Breast epithelium (tissue), 4 donors: ENCODE results near the gene PIEZO1. TPM values are rescaled to one million over a fixed set of nuclear protein-coding genes. Genes with fewer than 3 reads are reported as not detected.

Source experiments
- DNase-seq, 2 donors: peaks; one replicate each; pipeline ENCODE4 v3.0.0-alpha.2; 2019; ENCODE audit warnings: low spot score in 2 of 2
- H3K27ac ChIP-seq, 2 donors: fragments of 200-600 bp; sonication (generic) in 1 of 2; one replicate each; pipeline ENCODE4 v1.5.1; 2016 to 2019; ENCODE audit warnings: mild to moderate bottlenecking in 1 of 2
- H3K27me3 ChIP-seq, 2 donors: fragments of 200-600 bp; sonication (generic) in 1 of 2; one replicate each; pipeline versions ENCODE4 v1.5.1 to v1.6.0; 2017 to 2019; ENCODE audit warnings: control low read depth in 1 of 2, mild to moderate bottlenecking in 1 of 2
- H3K36me3 ChIP-seq: fragments of 200-600 bp; one replicate; pipeline ENCODE4 v1.5.1; 2019
- H3K4me1 ChIP-seq, 2 donors: fragments of 200-600 bp; sonication (generic); one replicate each; pipeline ENCODE4 v1.5.1; 2016 to 2019; ENCODE audit warnings: control low read depth in 1 of 2
- H3K4me3 ChIP-seq, 3 donors: fragments of 200-600 bp; sonication (generic); 1 replicate in 2 of 3; 2 replicates in 1 of 3; pipeline ENCODE4 v1.5.1; 2016 to 2019; ENCODE audit warnings: mild to moderate bottlenecking in 3 of 3, moderate library complexity in 2 of 3
- H3K9me3 ChIP-seq, 2 donors: fragments of 200-600 bp; sonication (generic) in 1 of 2; one replicate each; pipeline ENCODE4 v1.5.1; 2016 to 2019; ENCODE audit warnings: control low read depth in 1 of 2
- POLR2A ChIP-seq: fragments of 450-650 bp; IDR thresholded peaks from one replicate; pipeline ENCODE4 v1.6.1; 2016; ENCODE audit warnings: antibody characterized with exemption, mild to moderate bottlenecking, moderate library complexity
- POLR2AphosphoS5 ChIP-seq, 3 donors: sonication (generic); formaldehyde crosslinking; IDR thresholded peaks; one replicate each; pipeline ENCODE4 v1.6.1; 2017; ENCODE audit warnings: antibody characterized with exemption in 3 of 3
- intact Hi-C: fragments of 100-400 bp; cut with DNase I; formaldehyde crosslinking; loops from one replicate; pipeline ENCODE4 v1.15.1; 2023; ENCODE audit warnings: low total_unique reads
- total RNA-seq, 3 donors: library from RNA; depleted of rRNA; stranded (reverse); fragments of >200 nt; gene quantifications; one replicate each; pipeline ENCODE4 v1.1.0, GENCODE V29; 2016
- TF ChIP-seq, protein P1 (sequence below), 3 donors: fragments of 450-650 bp; IDR thresholded peaks; one replicate each; pipeline ENCODE4 v1.5.1; 2016 to 2017; ENCODE audit warnings: antibody characterized with exemption in 3 of 3, mild to moderate bottlenecking in 3 of 3, moderate library complexity in 3 of 3

Gene PIEZO1
- total RNA-seq, 3 donors from 2014 or later = 90.7 to 181 (median 135) TPM

DNA sequence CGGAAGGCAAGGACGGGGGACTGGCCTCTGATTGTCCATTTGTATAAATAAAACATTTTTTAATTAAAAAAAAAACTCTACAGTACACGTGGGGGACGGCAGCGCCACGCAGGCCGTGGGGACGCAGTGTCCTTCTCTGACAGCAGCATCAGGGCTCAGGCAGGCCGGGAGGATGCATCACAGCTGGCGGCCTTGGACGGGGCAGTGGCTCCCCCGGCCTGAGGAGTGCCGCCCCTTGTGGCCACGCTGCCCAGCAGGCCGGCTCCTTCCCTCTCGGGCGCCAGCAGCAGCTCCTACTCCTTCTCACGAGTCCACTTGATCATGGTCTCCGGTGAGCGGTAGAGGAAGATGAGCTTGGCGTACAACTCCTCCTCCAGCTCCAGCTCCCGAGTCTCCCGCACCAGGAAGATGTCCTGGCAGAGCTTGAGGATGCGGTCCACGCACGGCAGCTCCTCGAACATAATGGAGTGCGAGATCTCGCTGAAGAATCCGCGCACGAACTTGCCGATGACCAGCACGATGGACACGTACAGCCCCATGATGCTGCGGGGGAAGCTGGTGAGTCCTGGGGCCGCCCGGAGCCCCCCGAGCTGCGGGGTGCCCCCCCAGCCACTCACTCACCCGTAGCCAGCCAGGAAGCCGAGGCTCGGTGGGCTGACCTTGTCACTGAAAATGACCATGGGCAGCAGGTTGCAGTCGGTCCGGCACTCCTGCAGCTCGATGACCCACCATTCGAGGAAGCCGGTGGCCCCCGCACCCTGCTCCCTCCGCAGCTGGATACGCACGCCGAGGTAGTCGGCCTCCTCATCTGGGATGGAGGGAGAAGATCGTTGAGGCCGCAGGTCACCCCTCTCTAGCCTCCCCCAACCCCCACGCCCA lies 69.5 kb downstream of the PIEZO1 start:
- Histone ChIP-seq H3K27ac (no peak overlapping the region), H3K27me3 (no peaks in the 10 kb centered on the region), H3K36me3 (peaks cover 21% of the 10 kb centered on the region), H3K4me1 (no peaks in the 10 kb centered on the region), H3K4me3 (no peak overlapping the region), H3K9me3 (no peaks in the 10 kb centered on the region)
- DNase-seq = no peak
- no peak for TF ChIP-seq POLR2A
- no peak for TF ChIP-seq POLR2AphosphoS5 (IDR thresholded peaks at IDR 0.05)
- TF ChIP-seq, protein P1, sequence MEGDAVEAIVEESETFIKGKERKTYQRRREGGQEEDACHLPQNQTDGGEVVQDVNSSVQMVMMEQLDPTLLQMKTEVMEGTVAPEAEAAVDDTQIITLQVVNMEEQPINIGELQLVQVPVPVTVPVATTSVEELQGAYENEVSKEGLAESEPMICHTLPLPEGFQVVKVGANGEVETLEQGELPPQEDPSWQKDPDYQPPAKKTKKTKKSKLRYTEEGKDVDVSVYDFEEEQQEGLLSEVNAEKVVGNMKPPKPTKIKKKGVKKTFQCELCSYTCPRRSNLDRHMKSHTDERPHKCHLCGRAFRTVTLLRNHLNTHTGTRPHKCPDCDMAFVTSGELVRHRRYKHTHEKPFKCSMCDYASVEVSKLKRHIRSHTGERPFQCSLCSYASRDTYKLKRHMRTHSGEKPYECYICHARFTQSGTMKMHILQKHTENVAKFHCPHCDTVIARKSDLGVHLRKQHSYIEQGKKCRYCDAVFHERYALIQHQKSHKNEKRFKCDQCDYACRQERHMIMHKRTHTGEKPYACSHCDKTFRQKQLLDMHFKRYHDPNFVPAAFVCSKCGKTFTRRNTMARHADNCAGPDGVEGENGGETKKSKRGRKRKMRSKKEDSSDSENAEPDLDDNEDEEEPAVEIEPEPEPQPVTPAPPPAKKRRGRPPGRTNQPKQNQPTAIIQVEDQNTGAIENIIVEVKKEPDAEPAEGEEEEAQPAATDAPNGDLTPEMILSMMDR (IDR thresholded peaks at IDR 0.05) = no peak
- intact Hi-C loops = no loop called here

DNA sequence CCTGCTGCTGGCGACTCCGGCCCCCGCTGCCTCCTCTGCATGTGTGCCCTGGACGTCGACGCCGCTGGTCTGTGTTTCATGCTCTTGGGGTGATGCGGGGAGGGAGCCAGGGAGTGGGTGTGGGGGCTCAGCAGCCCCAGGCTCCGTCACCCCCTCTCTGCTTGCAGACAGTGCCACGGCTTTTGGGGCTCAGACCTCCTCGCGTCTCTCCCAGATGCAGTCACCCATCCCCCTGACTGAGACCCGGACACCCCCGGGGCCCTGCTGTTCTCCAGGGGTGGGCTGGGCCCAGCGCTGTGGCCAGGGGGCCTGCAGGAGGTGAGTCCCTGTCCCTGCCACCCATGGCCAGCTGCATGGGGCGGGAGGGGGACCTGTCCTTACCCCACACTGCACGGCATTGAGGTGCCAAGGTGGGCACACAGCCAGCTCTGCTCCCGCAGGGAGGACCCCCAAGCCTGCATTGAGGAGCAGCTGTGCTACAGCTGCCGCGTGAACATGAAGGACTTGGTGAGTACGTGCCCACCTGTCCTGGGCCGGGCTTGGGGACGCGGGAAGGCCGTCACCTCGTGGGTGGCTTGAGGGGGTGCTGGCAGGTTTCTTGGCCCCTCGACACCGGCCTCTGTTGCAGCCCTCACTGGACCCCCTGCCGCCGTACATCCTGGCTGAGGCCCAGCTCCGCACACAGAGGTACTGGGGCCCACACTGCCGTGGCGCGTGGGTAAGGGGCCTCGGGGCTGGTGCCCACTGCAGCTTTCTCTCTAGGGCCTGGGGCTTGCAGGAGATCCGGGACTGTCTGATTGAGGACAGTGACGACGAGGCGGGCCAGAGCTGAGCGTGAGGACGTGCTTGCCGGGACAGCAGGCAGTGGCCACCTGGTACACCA lies 70.4 kb downstream of the PIEZO1 start:
- no peak for DNase-seq
- H3K27ac ChIP-seq = no peak overlapping the region
- no peak overlapping the region for H3K4me3 ChIP-seq
- H3K36me3 ChIP-seq = peaks cover 21% of the 10 kb centered on the region
- H3K9me3 ChIP-seq = no peaks in the 10 kb centered on the region
- H3K27me3 ChIP-seq = no peaks in the 10 kb centered on the region
- intact Hi-C loops = no loop called here
- TF ChIP-seq, protein P1 (IDR thresholded peaks at IDR 0.05) = no peak
- TF ChIP-seq POLR2A (no peak), POLR2AphosphoS5 (IDR thresholded peaks at IDR 0.05) (no peak)
- no peaks in the 10 kb centered on the region for H3K4me1 ChIP-seq

DNA sequence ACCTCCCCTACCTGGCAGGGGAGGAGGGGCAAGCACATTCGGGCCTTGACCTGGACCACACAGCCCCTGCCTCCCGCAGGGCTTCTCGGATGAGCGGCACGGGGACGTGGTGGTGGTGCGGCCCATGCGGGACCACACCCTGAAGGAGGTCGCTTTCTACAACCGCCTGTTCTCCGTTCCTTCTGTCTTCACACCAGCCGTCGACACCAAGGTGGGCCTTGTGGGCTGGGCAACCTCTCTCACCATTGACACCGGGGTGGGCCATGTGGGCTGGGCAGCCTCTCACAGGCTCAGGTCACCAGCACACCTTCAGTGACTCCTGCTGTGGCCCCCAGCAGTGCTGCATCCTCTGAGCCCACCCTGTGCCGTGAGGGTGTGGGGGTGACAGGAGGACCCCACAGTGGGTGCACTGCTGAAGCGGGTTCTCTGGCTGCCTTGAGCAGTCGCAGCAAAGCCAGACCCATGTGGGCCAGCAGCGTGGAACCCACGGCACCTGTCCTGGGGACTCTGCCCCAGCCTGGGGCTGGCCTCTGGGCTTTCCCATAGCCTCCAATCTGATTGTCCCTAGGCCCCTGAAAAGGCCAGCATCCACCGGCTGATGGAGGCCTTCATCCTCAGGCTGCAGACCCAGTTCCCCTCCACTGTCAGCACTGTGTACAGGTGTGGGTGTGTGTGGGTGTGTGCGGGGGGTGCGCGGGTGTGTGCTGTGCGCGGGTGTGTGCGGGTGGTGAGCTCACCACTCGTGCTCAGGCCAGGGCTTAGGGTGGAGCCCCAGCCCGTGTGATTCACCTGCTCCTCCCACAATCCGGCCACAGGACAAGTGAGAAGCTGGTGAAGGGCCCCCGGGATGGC lies 71.2 kb downstream of the PIEZO1 start:
- intact Hi-C loops = no loop called here
- H3K27me3 ChIP-seq = no peaks in the 10 kb centered on the region
- no peaks in the 10 kb centered on the region for H3K4me1 ChIP-seq
- no peak overlapping the region for H3K4me3 ChIP-seq
- TF ChIP-seq, protein P1 (IDR thresholded peaks at IDR 0.05) = no peak
- TF ChIP-seq POLR2AphosphoS5 (IDR thresholded peaks at IDR 0.05) (no peak), POLR2A (no peak)
- no peak overlapping the region for H3K27ac ChIP-seq
- no peaks in the 10 kb centered on the region for H3K9me3 ChIP-seq
- no peak for DNase-seq
- H3K36me3 ChIP-seq = peaks cover 21% of the 10 kb centered on the region

DNA sequence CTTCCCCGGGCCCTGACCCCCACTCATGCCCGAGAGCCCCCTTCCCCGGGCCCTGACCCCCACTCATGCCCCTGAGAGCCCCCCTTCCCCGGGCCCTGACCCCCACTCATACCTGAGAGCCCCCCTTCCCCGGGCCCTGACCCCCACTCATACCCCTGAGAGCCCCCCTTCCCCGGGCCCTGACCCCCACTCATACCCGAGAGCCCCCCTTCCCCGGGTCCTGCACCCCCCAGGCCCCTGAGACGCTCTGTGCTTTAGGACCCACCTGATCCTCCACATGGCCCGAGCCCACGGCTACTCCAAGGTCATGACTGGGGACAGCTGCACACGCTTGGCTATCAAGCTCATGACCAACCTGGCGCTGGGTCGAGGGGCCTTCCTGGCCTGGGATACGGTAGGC lies 72.0 kb downstream of the PIEZO1 start:
- Histone ChIP-seq H3K36me3 (peaks cover 21% of the 10 kb centered on the region), H3K27me3 (no peaks in the 10 kb centered on the region), H3K27ac (no peak overlapping the region), H3K4me1 (no peaks in the 10 kb centered on the region), H3K9me3 (no peaks in the 10 kb centered on the region), H3K4me3 (no peak overlapping the region)
- intact Hi-C loops = no loop called here
- TF ChIP-seq POLR2A = no peak
- TF ChIP-seq, protein P1 (IDR thresholded peaks at IDR 0.05) = no peak
- no peak for TF ChIP-seq POLR2AphosphoS5 (IDR thresholded peaks at IDR 0.05)
- DNase-seq = no peak
